ENCODE measurements around the gene SAMD10. TPM values are rescaled to one million over a fixed set of nuclear protein-coding genes. Genes with fewer than 3 reads are reported as not detected.

The SAMD10 gene
- total and polyA plus RNA-seq, 10 of the 15 experiments (the other 5 are each of a cell fraction or from before 2014, with no cell fraction given): 1.3 to 51.4 (median 17.9) TPM

- DNase-seq (ENCODE audit: low read depth, low spot score) (no peak), ATAC-seq (no peak), FAIRE-seq (no peak)
- H3K4me3 ChIP-seq: no peak overlapping the region
- H3K9ac ChIP-seq (ENCODE audit: control insufficient read depth, insufficient read depth, low read length): no peak overlapping the region
- no TSS peak for BruUV-seq (replicated peaks)
- intact Hi-C loops (cut with micrococcal nuclease; ENCODE audit: unreplicated experiment) (no loop called here), in situ Hi-C loops (cut with MboI) (no loop called here)
- ChIA-PET RAD21 (ENCODE audit: unreplicated experiment) (no interaction called here), SMC1A (ENCODE audit: uncharacterized antibody, unreplicated experiment) (no interaction called here), POLR2A (no interaction called here), CTCF (no interaction called here)
- H3K27ac ChIP-seq (ENCODE audit: control insufficient read depth, insufficient read depth): no peak overlapping the region
- no peak overlapping the region for H2AFZ ChIP-seq (ENCODE audit: control insufficient read depth, low read depth, low read length)
- H3K36me3 ChIP-seq (ENCODE audit: control insufficient read depth in 2 of 2, insufficient read depth in 2 of 2, low read length in 1 of 2): peaks cover 17 to 47% of the 10 kb centered on the region in 2 experiments; a peak in 3 of 4 replicates
- no peak overlapping the region for H3K4me2 ChIP-seq (ENCODE audit: control insufficient read depth, insufficient read depth)
- peaks cover 10% of the 10 kb centered on the region for H3K4me1 ChIP-seq (ENCODE audit: control insufficient read depth, insufficient read depth, low read length)
- H3K79me2 ChIP-seq (ENCODE audit: control insufficient read depth, insufficient read depth, low read length): peaks cover 9% of the 10 kb centered on the region
- no peaks in the 10 kb centered on the region; the same call in 2 of the 3 replicates for H3K9me3 ChIP-seq (replicated peaks; ENCODE audit: control insufficient read depth, insufficient read depth, low read length)
- WGBS (ENCODE audit: insufficient coverage, insufficient replicate concordance, low lambda C conversion rate, missing lambda C conversion rate): 87% methylated on average over 19 of the region's 19 CpGs
- TF ChIP-seq MTA3 (IDR thresholded peaks at IDR 0.05; ENCODE audit: borderline replicate concordance, low read length): no peak
- no peak for TF ChIP-seq MEF2A (IDR thresholded peaks at IDR 0.05; ENCODE audit: insufficient read depth, low read depth, low read length)
- TF ChIP-seq RAD51 (IDR thresholded peaks at IDR 0.05): no peak
- no peak for TF ChIP-seq EZH2 (IDR thresholded peaks at IDR 0.05; ENCODE audit: borderline replicate concordance, control insufficient read depth, low read depth, low read length)
- TF ChIP-seq CBX5 (IDR thresholded peaks at IDR 0.05; ENCODE audit: low read depth): no peak
- no peak for TF ChIP-seq BCL3 (IDR thresholded peaks at IDR 0.05; ENCODE audit: borderline replicate concordance, insufficient read depth, low read depth, low read length, poor library complexity, severe bottlenecking)
- TF ChIP-seq RBBP5 (conservative IDR thresholded peaks at IDR 0.05): no peak
- no peak for TF ChIP-seq CREB1 (IDR thresholded peaks at IDR 0.05; ENCODE audit: low read depth)
- TF ChIP-seq SMARCA5 (IDR thresholded peaks at IDR 0.05): no peak
- no peak for TF ChIP-seq ATF3 (IDR thresholded peaks at IDR 0.05; ENCODE audit: borderline replicate concordance, extremely low read depth, low read depth, low read length)
- TF ChIP-seq ZZZ3 (IDR thresholded peaks at IDR 0.05; ENCODE audit: control insufficient read depth, insufficient read length, low read depth): no peak
- TF ChIP-seq EGR1 (IDR thresholded peaks at IDR 0.05; ENCODE audit: borderline replicate concordance in 1 of 2, low read depth in 2 of 2, low read length in 2 of 2): no peak
- no peak for TF ChIP-seq PAX5 (IDR thresholded peaks at IDR 0.05; ENCODE audit: borderline replicate concordance, low read depth, low read length)
- H4K20me1 ChIP-seq (ENCODE audit: control insufficient read depth, insufficient read depth): no peaks in the 10 kb centered on the region
- H3K27me3 ChIP-seq (replicated peaks in 1 of 2; ENCODE audit: control insufficient read depth in 2 of 2, insufficient read depth in 2 of 2, low read length in 1 of 2): no peaks in the 10 kb centered on the region
Observed at GRCh38 chr20:63942969-63943807, 36.3 kb downstream of the SAMD10 start.

Measured in GM12878 (cell line).